RWPE1 (cell line): ENCODE measurements around the gene GPATCH4.

Experiments used
- CTCF ChIA-PET: fragments of 350-600 bp; sonication (Branson Sonifier 250); formaldehyde crosslinking; extraction: SDS; loops from one replicate; lab custom pipeline; 2021; lab: Yijun Ruan, JAX
- POLR2A ChIA-PET: fragments of 400-600 bp; formaldehyde crosslinking; extraction: SDS; loops from one replicate; lab custom pipeline; 2020; ENCODE audit warnings: antibody characterized with exemption; ENCODE audit not compliant: low non-redundant PET; lab: Yijun Ruan, JAX
- DNase-seq: peaks from one replicate; pipeline ENCODE4 v3.0.0; 2012; ENCODE audit warnings: low spot score
- H3K27ac ChIP-seq: fragments of 450-650 bp; 2 replicates; pipeline ENCODE4 v1.5.1; 2017
- CTCF ChIP-seq: fragments of 450-650 bp; conservative IDR thresholded peaks from 2 replicates; pipeline ENCODE4 v1.5.1; 2017; ENCODE audit warnings: low read depth, mild to moderate bottlenecking

The GPATCH4 gene

GRCh38 chr1:156547434-156547833 is 53.8 kb downstream of the GPATCH4 start:
- POLR2A ChIA-PET, result no interaction called here
- CTCF ChIA-PET, result interaction anchor here (0.6 kb wide), 1 partner anchor 67 kb away, joined by 5 read pairs; no protein-coding TSS in a partner anchor
- no peak for TF ChIP-seq CTCF
- DNase-seq, result no peak
- no peak overlapping the region for H3K27ac ChIP-seq

DNA sequence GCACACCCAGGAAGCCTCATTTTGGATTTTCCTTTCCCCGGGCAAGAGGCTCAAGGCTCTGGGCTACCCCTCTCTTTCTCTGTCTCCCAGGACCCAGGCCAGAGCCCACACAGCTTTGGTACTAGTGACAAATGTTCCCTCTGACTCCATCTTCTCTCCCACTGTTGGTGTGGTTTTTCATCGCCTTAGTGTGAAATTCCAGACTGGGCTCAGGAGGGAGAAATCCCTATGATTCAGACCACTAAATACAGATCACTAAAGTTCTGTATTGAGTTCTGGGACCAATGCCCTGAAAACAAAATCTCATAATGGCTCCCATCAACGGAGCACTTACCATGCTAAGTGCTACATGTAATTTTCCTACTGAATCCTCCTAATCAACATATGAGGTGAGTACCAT is 55.0 kb downstream of the GPATCH4 start:
- POLR2A ChIA-PET, result no interaction called here
- TF ChIP-seq CTCF, result no peak
- no peak for DNase-seq
- CTCF ChIA-PET, result no interaction called here
- H3K27ac ChIP-seq, result no peak overlapping the region

- DNase-seq, result no peak
- H3K27ac ChIP-seq, result no peak overlapping the region
- TF ChIP-seq CTCF, result no peak
- ChIA-PET CTCF (no interaction called here), POLR2A (no interaction called here)
Measured at GRCh38 chr1:156544592-156545102, 56.6 kb downstream of the GPATCH4 start.
